ENCODE data around the gene ABHD5.

- TF ChIP-seq CTCF (IDR thresholded peaks at IDR 0.05 in 4 of 5, conservative IDR thresholded peaks at IDR 0.05 in 1 of 5) (no peak), POLR2A (IDR thresholded peaks at IDR 0.05) (no peak)
Measured at GRCh38 chr3:43692971-43693370, 2.2 kb downstream of the ABHD5 start.
